ENCODE results near the gene C16orf74.

The C16orf74 gene

GRCh38 chr16:85722128-85722893 is 28.6 kb downstream of the C16orf74 start:
- peaks cover 26% of the 10 kb centered on the region for H4K20me1 ChIP-seq
- no peak overlapping the region for H3K9ac ChIP-seq
- no peak overlapping the region for H3K4me2 ChIP-seq
- H3K36me3 ChIP-seq = peaks cover 42% of the 10 kb centered on the region
- H3K9me3 ChIP-seq = no peaks in the 10 kb centered on the region
- H3K4me3 ChIP-seq = no peak overlapping the region
- H3K4me1 ChIP-seq = peaks cover 41% of the 10 kb centered on the region
- no peak for TF ChIP-seq Cebpa-rat (IDR thresholded peaks at IDR 0.05)
- H3K27me3 ChIP-seq = no peaks in the 10 kb centered on the region
- H3K27ac ChIP-seq = no peak overlapping the region

- Histone ChIP-seq H3K36me3 (peaks cover 21% of the 10 kb centered on the region), H3K9ac (no peak overlapping the region), H3K4me2 (no peak overlapping the region), H4K20me1 (peaks cover 34% of the 10 kb centered on the region), H3K4me3 (no peak overlapping the region), H3K9me3 (no peaks in the 10 kb centered on the region), H3K4me1 (peaks cover 60% of the 10 kb centered on the region), H3K27me3 (no peaks in the 10 kb centered on the region), H3K27ac (no peak overlapping the region)
- no peak for TF ChIP-seq Cebpa-rat (IDR thresholded peaks at IDR 0.05)
Measured at GRCh38 chr16:85720302-85720637, 30.6 kb downstream of the C16orf74 start.

DNA sequence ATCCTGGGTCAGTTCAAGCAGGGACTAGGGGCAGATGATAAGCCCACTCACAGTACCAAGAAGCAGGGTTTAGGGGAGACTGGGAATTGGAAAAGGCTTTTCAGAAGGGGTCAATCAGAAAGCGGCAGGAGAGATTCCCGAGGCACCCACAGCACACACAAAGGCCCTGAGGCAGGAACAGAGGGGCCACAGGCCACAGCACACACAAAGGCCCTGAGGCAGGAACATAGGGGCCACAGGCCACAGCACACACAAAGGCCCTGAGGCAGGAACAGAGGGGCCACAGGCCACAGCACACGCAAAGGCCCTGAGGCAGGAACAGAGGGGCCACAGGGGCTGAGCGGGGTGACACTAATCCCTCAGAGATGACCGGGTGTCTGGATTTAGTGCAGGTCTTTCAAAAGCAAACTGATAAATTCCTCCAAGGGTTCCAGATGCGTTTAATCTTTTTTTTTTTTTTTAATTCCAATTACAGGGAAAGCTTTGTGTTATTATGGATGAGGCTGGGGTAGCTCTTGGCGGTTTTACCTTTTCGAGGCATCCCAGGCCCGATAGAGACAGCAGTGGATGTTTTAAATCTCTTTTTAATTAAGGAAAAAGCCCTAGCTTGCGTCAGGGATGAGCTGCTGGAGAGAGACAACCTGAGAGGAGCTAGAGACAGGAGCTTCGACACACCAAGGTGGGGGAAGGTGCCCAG is 31.1 kb downstream of the C16orf74 start:
- Histone ChIP-seq H3K27me3 (no peaks in the 10 kb centered on the region), H3K36me3 (peaks cover 17% of the 10 kb centered on the region), H3K4me1 (peaks cover 60% of the 10 kb centered on the region), H3K27ac (no peak overlapping the region), H3K9ac (no peak overlapping the region), H3K9me3 (no peaks in the 10 kb centered on the region), H4K20me1 (peaks cover 34% of the 10 kb centered on the region), H3K4me3 (no peak overlapping the region), H3K4me2 (no peak overlapping the region)
- no peak for TF ChIP-seq Cebpa-rat (IDR thresholded peaks at IDR 0.05)

DNA sequence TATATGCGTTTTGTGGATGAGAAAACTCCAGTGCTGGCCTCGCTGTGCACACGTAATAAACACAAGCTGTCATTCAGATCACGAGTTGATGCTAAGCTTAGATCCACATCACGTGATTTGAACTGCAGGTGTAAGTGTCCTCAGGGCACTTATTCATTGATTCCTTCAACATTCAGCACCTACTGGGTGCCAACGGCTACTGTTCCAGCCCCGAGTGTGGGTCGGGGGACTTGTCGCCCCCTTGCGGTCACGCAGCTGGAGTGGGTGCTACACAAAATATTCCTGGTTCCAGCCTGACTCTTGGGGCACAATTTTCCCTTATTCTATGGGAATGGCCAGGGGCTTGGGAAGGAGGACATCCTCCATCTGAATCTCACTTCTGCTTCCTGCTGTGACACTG is 32.2 kb downstream of the C16orf74 start:
- Histone ChIP-seq H3K9me3 (no peaks in the 10 kb centered on the region), H4K20me1 (peaks cover 34% of the 10 kb centered on the region), H3K27ac (no peak overlapping the region), H3K4me3 (no peak overlapping the region), H3K4me1 (peaks cover 60% of the 10 kb centered on the region), H3K9ac (no peak overlapping the region), H3K36me3 (peaks cover 11% of the 10 kb centered on the region; the same call in 1 of the 2 replicates), H3K27me3 (no peaks in the 10 kb centered on the region), H3K4me2 (no peak overlapping the region; the same call in 1 of the 2 replicates)
- TF ChIP-seq Cebpa-rat (IDR thresholded peaks at IDR 0.05) = no peak

- H3K9ac ChIP-seq = no peak overlapping the region
- TF ChIP-seq Cebpa-rat (IDR thresholded peaks at IDR 0.05) = no peak
- H3K4me2 ChIP-seq = peak overlapping the region; percentile 84
Measured at GRCh38 chr16:85718153-85718477, 32.8 kb downstream of the C16orf74 start.

GRCh38 chr16:85717393-85718152 is 33.3 kb downstream of the C16orf74 start:
- TF ChIP-seq Cebpa-rat (IDR thresholded peaks at IDR 0.05) = no peak
- Histone ChIP-seq H3K36me3 (peaks cover 16% of the 10 kb centered on the region), H3K27me3 (no peaks in the 10 kb centered on the region), H3K4me1 (peaks cover 60% of the 10 kb centered on the region), H3K4me3 (no peak overlapping the region; the same call in 1 of the 2 replicates), H3K9me3 (peaks cover 2% of the 10 kb centered on the region), H3K27ac (peak overlapping the region; percentile 63; the same call in 1 of the 2 replicates), H3K4me2 (peak overlapping the region; percentile 84), H3K9ac (peak overlapping the region; percentile 59), H4K20me1 (peaks cover 33% of the 10 kb centered on the region)

More at GRCh38 chr16:85718153-85718477, 32.8 kb downstream of the C16orf74 start:
- Histone ChIP-seq H3K9me3 (no peaks in the 10 kb centered on the region), H3K36me3 (peaks cover 11% of the 10 kb centered on the region; the same call in 1 of the 2 replicates), H3K4me3 (no peak overlapping the region), H3K4me1 (peaks cover 60% of the 10 kb centered on the region), H3K27me3 (no peaks in the 10 kb centered on the region), H4K20me1 (peaks cover 34% of the 10 kb centered on the region), H3K27ac (no peak overlapping the region)

DNA sequence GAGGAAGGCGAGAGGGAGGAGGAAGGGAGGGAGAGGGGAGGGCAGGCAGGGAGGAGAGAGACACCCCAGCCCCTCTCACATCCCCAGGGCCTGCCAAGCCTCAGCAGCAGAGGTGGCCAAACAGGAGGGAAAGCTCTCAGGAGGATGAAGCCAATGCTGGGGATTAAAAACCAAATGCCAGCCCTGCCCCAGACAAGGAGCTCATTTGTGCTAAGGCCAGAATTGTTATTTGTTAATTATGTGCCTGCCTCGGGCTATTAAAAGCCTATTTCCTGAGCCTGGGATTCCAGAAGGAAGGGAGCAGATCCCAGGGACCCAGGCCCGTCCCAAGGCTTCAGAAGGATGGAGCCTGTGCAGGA is 34.2 kb downstream of the C16orf74 start:
- Histone ChIP-seq H3K9ac (peak overlapping the region; percentile 59), H3K9me3 (peaks cover 11% of the 10 kb centered on the region), H3K4me1 (peaks cover 50% of the 10 kb centered on the region), H3K27ac (peak overlapping the region; percentile 63), H4K20me1 (peaks cover 29% of the 10 kb centered on the region), H3K4me2 (peak overlapping the region; percentile 84), H3K4me3 (no peak overlapping the region; the same call in 1 of the 2 replicates), H3K36me3 (peaks cover 25% of the 10 kb centered on the region), H3K27me3 (no peaks in the 10 kb centered on the region)
- no peak for TF ChIP-seq Cebpa-rat (IDR thresholded peaks at IDR 0.05)

DNA sequence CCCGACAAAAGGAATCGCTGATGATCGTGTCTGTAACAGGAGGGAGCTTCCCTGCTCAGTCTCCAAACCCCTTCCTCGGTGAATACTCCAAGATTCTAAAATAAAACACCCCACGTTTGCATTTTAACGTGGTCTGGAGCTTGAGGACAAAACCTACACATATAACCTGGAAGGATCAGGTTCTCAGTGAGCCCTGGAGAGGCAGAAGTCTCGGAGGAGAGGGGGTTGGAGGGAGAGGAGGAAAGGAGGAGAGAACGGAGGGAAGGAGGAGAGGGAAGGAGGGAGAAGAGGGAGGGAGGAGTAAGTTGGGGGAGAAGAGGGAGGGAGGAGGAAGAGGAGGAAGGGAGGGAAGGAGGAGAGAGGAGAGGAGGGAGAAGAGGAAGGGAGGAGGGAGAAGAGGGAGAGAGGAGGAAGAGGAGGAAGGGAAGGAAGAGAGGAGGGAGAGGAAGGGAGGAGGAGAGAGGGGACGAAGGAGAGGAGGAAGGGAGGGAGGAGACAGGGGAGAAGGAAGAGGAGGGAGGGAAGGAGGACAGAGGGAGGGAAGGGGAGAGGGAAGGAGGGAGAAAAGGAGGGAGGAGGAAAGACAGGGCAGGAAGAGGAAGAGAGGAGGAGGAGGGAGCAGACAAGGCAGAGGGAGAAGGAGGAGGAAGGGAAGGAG is 34.7 kb downstream of the C16orf74 start:
- H3K9me3 ChIP-seq = peaks cover 11% of the 10 kb centered on the region
- peak overlapping the region; percentile 63 for H3K27ac ChIP-seq
- no peaks in the 10 kb centered on the region for H3K27me3 ChIP-seq
- peak overlapping the region; percentile 59 for H3K9ac ChIP-seq
- H4K20me1 ChIP-seq = peaks cover 29% of the 10 kb centered on the region
- H3K4me2 ChIP-seq = peak overlapping the region; percentile 84
- H3K36me3 ChIP-seq = peaks cover 27% of the 10 kb centered on the region
- H3K4me3 ChIP-seq = no peak overlapping the region
- TF ChIP-seq Cebpa-rat (IDR thresholded peaks at IDR 0.05) = no peak
- H3K4me1 ChIP-seq = peaks cover 45% of the 10 kb centered on the region

GRCh38 chr16:85715169-85716021 is 35.5 kb downstream of the C16orf74 start:
- Histone ChIP-seq H3K9me3 (peaks cover 11% of the 10 kb centered on the region), H3K36me3 (peaks cover 30% of the 10 kb centered on the region), H3K9ac (peak overlapping the region; percentile 56), H3K27me3 (no peaks in the 10 kb centered on the region), H3K4me2 (peak overlapping the region; percentile 84), H3K4me3 (no peak overlapping the region), H3K4me1 (peaks cover 43% of the 10 kb centered on the region), H4K20me1 (peaks cover 29% of the 10 kb centered on the region), H3K27ac (peak overlapping the region; percentile 63; the same call in 1 of the 2 replicates)
- TF ChIP-seq Cebpa-rat (IDR thresholded peaks at IDR 0.05) = no peak

Data from BLaER1 (cell line).